ENCODE data around the gene TMEM129. TPM values are rescaled to one million over a fixed set of nuclear protein-coding genes. Genes with fewer than 3 reads are reported as not detected.
A peak's percentile ranks its signal among the peaks of the same experiment; 100 is the strongest.

The TMEM129 gene
- total RNA-seq, 1 experiment from 2014 or later, result 29.8 TPM

DNA sequence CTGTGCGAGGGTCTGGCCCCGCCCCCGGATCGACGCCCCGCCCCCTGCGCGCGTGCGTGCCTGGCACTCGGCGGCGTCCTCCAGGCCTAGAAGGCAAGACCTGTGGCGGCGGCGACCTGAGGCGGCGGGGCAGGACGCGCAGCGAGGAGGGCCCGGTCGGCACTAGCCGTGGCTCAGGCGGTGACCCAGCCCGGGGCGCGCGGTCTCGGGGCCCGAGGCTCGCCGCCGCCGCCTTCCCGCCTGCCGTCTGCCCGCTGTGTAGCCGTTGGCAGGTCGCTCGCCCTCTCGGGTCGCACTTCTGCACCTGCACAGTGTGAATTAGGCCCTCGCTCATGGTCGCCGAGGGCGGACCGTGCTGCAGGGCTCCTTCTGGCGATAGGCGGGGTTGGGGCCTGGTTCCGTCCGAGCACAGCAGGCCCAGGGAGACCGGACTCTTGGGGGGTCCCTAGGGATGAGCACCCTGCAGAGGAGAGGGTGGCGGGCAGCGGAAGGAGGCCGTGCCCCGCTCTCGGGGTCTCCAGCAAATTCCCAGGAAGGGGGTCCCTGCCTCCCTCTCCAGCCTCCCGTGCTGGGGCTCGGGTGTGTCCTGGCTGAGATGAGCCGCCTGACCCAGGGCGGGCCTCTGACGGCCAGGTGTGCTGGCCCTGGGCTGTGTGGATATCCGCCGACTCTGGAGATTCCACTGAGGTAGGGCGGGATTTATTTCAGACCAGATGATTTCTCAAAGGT, 36.5 kb downstream of the TMEM129 start:
- Mint-ChIP-seq H3K27me3 (ENCODE audit: unreplicated experiment) (no peaks in the 10 kb centered on the region), H3K27ac (ENCODE audit: unreplicated experiment) (no peak overlapping the region), H3K4me1 (ENCODE audit: low read depth, unreplicated experiment) (peaks cover 16% of the 10 kb centered on the region), H3K36me3 (ENCODE audit: insufficient read depth, unreplicated experiment) (peaks cover 29% of the 10 kb centered on the region), H3K4me3 (ENCODE audit: low read depth, unreplicated experiment) (peak overlapping the region; percentile 56), H3K9me3 (ENCODE audit: low read depth, unreplicated experiment) (no peaks in the 10 kb centered on the region)
- CTCF ChIA-PET, result no interaction called here
- intact Hi-C loops (cut with micrococcal nuclease; ENCODE audit: unreplicated experiment), result no loop called here
- BruUV-seq (replicated peaks), result no TSS peak
- DNase-seq, result peak; percentile 13
- TF ChIP-seq, protein P1, sequence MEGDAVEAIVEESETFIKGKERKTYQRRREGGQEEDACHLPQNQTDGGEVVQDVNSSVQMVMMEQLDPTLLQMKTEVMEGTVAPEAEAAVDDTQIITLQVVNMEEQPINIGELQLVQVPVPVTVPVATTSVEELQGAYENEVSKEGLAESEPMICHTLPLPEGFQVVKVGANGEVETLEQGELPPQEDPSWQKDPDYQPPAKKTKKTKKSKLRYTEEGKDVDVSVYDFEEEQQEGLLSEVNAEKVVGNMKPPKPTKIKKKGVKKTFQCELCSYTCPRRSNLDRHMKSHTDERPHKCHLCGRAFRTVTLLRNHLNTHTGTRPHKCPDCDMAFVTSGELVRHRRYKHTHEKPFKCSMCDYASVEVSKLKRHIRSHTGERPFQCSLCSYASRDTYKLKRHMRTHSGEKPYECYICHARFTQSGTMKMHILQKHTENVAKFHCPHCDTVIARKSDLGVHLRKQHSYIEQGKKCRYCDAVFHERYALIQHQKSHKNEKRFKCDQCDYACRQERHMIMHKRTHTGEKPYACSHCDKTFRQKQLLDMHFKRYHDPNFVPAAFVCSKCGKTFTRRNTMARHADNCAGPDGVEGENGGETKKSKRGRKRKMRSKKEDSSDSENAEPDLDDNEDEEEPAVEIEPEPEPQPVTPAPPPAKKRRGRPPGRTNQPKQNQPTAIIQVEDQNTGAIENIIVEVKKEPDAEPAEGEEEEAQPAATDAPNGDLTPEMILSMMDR (IDR thresholded peaks at IDR 0.05; ENCODE audit: unreplicated experiment), result no peak

GRCh38 chr4:1683736-1684505, 37.2 kb downstream of the TMEM129 start, which contains the start of gene FAM53A:
Gene FAM53A (minus strand): TSS chr4:1684313. CDS start chr4:1668741, 15,572 bp downstream.
- TF ChIP-seq, protein P1 (IDR thresholded peaks at IDR 0.05; ENCODE audit: unreplicated experiment), result no peak
- no peaks in the 10 kb centered on the region for H3K27me3 Mint-ChIP-seq (ENCODE audit: unreplicated experiment)
- no TSS peak for BruUV-seq (replicated peaks)
- H3K4me1 Mint-ChIP-seq (ENCODE audit: low read depth, unreplicated experiment), result peaks cover 16% of the 10 kb centered on the region
- H3K4me3 Mint-ChIP-seq (ENCODE audit: low read depth, unreplicated experiment), result peak within 1 kb of the TSS; percentile 65
- H3K27ac Mint-ChIP-seq (ENCODE audit: unreplicated experiment), result no peak within 1 kb of the TSS
- peaks cover 23% of the 10 kb centered on the region for H3K36me3 Mint-ChIP-seq (ENCODE audit: insufficient read depth, unreplicated experiment)
- DNase-seq, result peak; percentile 96
- intact Hi-C loops (cut with micrococcal nuclease; ENCODE audit: unreplicated experiment), result no loop called here
- CTCF ChIA-PET, result interaction anchor here (1.0 kb wide), 1 partner anchor 9 kb away, joined by 3 read pairs; no protein-coding TSS in a partner anchor
- H3K9me3 Mint-ChIP-seq (ENCODE audit: low read depth, unreplicated experiment), result no peaks in the 10 kb centered on the region

GRCh38 chr4:1683261-1683735, 37.8 kb downstream of the TMEM129 start:
- peaks cover 16% of the 10 kb centered on the region for H3K4me1 Mint-ChIP-seq (ENCODE audit: low read depth, unreplicated experiment)
- CTCF ChIA-PET, result interaction anchor here (1.0 kb wide), 1 partner anchor 10 kb away, joined by 3 read pairs; no protein-coding TSS in a partner anchor
- BruUV-seq (replicated peaks), result no TSS peak
- intact Hi-C loops (cut with micrococcal nuclease; ENCODE audit: unreplicated experiment), result no loop called here
- peaks cover 23% of the 10 kb centered on the region for H3K36me3 Mint-ChIP-seq (ENCODE audit: insufficient read depth, unreplicated experiment)
- no peak for DNase-seq
- H3K4me3 Mint-ChIP-seq (ENCODE audit: low read depth, unreplicated experiment), result peak overlapping the region; percentile 65
- TF ChIP-seq, protein P1 (IDR thresholded peaks at IDR 0.05; ENCODE audit: unreplicated experiment), result no peak
- no peaks in the 10 kb centered on the region for H3K27me3 Mint-ChIP-seq (ENCODE audit: unreplicated experiment)
- H3K9me3 Mint-ChIP-seq (ENCODE audit: low read depth, unreplicated experiment), result no peaks in the 10 kb centered on the region
- H3K27ac Mint-ChIP-seq (ENCODE audit: unreplicated experiment), result no peak overlapping the region

DNA sequence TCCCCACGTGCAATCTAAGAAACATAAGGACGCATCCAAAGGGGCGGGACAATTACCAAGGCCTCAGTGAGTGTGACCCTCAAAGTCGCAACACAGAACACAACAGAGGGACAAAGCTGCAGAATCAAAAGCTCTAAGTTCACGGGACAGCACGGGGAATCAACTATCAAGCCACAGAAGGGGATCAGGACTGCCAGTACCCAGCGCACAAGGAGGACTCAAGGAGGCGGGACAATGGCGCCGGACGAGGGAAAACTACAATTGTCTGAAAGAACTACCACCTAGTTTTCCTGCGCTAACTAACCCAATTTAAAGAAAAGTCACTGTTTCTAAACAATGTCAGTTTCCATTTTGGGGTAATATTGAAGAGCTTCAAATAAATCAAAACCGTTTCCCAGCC, 38.3 kb downstream of the TMEM129 start:
- Mint-ChIP-seq H3K9me3 (ENCODE audit: low read depth, unreplicated experiment) (no peaks in the 10 kb centered on the region), H3K4me1 (ENCODE audit: low read depth, unreplicated experiment) (peaks cover 16% of the 10 kb centered on the region), H3K27me3 (ENCODE audit: unreplicated experiment) (no peaks in the 10 kb centered on the region), H3K4me3 (ENCODE audit: low read depth, unreplicated experiment) (peak overlapping the region; percentile 65), H3K36me3 (ENCODE audit: insufficient read depth, unreplicated experiment) (peaks cover 23% of the 10 kb centered on the region), H3K27ac (ENCODE audit: unreplicated experiment) (no peak overlapping the region)
- intact Hi-C loops (cut with micrococcal nuclease; ENCODE audit: unreplicated experiment), result no loop called here
- DNase-seq, result no peak
- TF ChIP-seq, protein P1 (IDR thresholded peaks at IDR 0.05; ENCODE audit: unreplicated experiment), result no peak
- CTCF ChIA-PET, result interaction anchor here (1.0 kb wide), 1 partner anchor 10 kb away, joined by 3 read pairs; no protein-coding TSS in a partner anchor
- BruUV-seq (replicated peaks), result TSS peak; percentile 70
